K562 (cell line): ENCODE results near the gene HDAC9. TPM values are rescaled to one million over a fixed set of nuclear protein-coding genes. Genes with fewer than 3 reads are reported as not detected.

Source experiments
- ATAC-seq: fragments of 200-7000 bp; cut with Tn5 transposase; 3 replicates; pipeline ENCODE4 v1.9.1; 2020; ENCODE audit warnings: moderate library complexity
- BruUV-seq: library from RNA; stranded (reverse); fragments of 400-500 nt; replicated peaks from 2 replicates; lab custom pipeline; 2021; lab: Mats Ljungman, UMichigan
- CTCF ChIA-PET: fragments of 300-600 bp; formaldehyde crosslinking; extraction: SDS; loops from one replicate; lab custom pipeline; 2021; ENCODE audit warnings: low intra/inter-chr PET ratio; lab: Yijun Ruan, JAX
- POLR2A ChIA-PET: fragments of 300-600, 350-650 bp; sonication (Branson Sonifier 250); formaldehyde crosslinking; extraction: SDS; loops from one replicate; lab custom pipeline; 2021; ENCODE audit warnings: antibody characterized with exemption, inconsistent platforms; lab: Yijun Ruan, JAX
- DNase-seq, 4 experiments: peaks; one replicate each; pipeline versions ENCODE4 v3.0.0 to v3.0.0-alpha.2; 2011 to 2018; ENCODE audit warnings: low spot score in 3 of 4, mixed read lengths in 3 of 4; ENCODE audit errors: extremely low read depth in 1 of 4
- FAIRE-seq: peaks from 2 replicates; lab custom pipeline; 2011; peaks lifted over from hg19 to GRCh38; lab: Jason Lieb, UNC
- H2AFZ ChIP-seq: 2 replicates; pipeline ENCODE4 v1.6.0; 2011; ENCODE audit warnings: low read depth, low read length, control low read depth, inconsistent platforms
- H3K27ac ChIP-seq: fragments of 200-600 bp; 3 replicates; pipeline ENCODE4 v1.8.0; 2011; ENCODE audit warnings: low read depth, mild to moderate bottlenecking, control low read depth, inconsistent platforms, low read length, moderate library complexity, mixed read lengths; ENCODE audit errors: extremely low read depth
- H3K27me3 ChIP-seq, 2 experiments: fragments of 300-600 bp in 1 of 2; 2 replicates in 1 of 2; 3 replicates in 1 of 2; pipeline versions ENCODE4 v1.6.0 to v1.8.0; 2011; ENCODE audit warnings: inconsistent platforms in 2 of 2, low read length in 2 of 2, mild to moderate bottlenecking in 1 of 2, mixed read lengths in 1 of 2, moderate library complexity in 1 of 2; ENCODE audit not compliant: control insufficient read depth in 2 of 2, insufficient read depth in 2 of 2
- H3K36me3 ChIP-seq: fragments of 300-600 bp; 3 replicates; pipeline ENCODE4 v1.8.0; 2011; ENCODE audit warnings: mild to moderate bottlenecking, low read length, inconsistent platforms; ENCODE audit not compliant: control insufficient read depth, insufficient read depth
- H3K4me1 ChIP-seq, 2 experiments: fragments of 200-600 bp in 1 of 2; replicated peaks in 1 of 2; 2 replicates in 1 of 2; 3 replicates in 1 of 2; pipeline versions ENCODE4 v1.5.1 to v1.8.0; 2011; ENCODE audit warnings: inconsistent platforms in 2 of 2, low read length in 2 of 2, mild to moderate bottlenecking in 1 of 2, mixed read lengths in 1 of 2, moderate library complexity in 1 of 2; ENCODE audit not compliant: control insufficient read depth in 2 of 2, insufficient read depth in 2 of 2
- H3K4me2 ChIP-seq: 2 replicates; pipeline ENCODE4 v1.6.1; 2011; ENCODE audit warnings: low read length, control low read depth, inconsistent platforms, mixed read lengths; ENCODE audit not compliant: insufficient read depth
- H3K4me3 ChIP-seq: fragments of 200-600 bp; sonication (generic), shearing (Covaris generic); 2 replicates; pipeline ENCODE4 v1.5.1; 2016; ENCODE audit warnings: control low read depth, inconsistent platforms
- H3K79me2 ChIP-seq: fragments of 200-600 bp; 3 replicates; pipeline ENCODE4 v1.8.0; 2011; ENCODE audit warnings: low read length, inconsistent platforms; ENCODE audit not compliant: control insufficient read depth, insufficient read depth
- H3K9ac ChIP-seq, 2 experiments: 2 replicates each; pipeline versions ENCODE4 v1.6.0 to v1.6.1; 2011; ENCODE audit warnings: low read depth in 2 of 2, low read length in 2 of 2, control low read depth in 1 of 2, inconsistent platforms in 1 of 2, mild to moderate bottlenecking in 1 of 2, mixed read lengths in 1 of 2; ENCODE audit not compliant: insufficient read depth in 1 of 2
- H3K9me1 ChIP-seq: one replicate; pipeline ENCODE4 v1.6.0; 2011; ENCODE audit warnings: inconsistent platforms, mild to moderate bottlenecking, low read length, moderate library complexity; ENCODE audit not compliant: control insufficient read depth, insufficient read depth
- H3K9me3 ChIP-seq: replicated peaks from 2 replicates; pipeline ENCODE4 v1.5.1; 2011; ENCODE audit warnings: low read depth, low read length, inconsistent platforms; ENCODE audit not compliant: control insufficient read depth, insufficient read depth
- H4K20me1 ChIP-seq: replicated peaks from 2 replicates; pipeline ENCODE4 v1.6.1; 2011; ENCODE audit warnings: low read length, inconsistent platforms, mixed read lengths; ENCODE audit not compliant: control insufficient read depth, insufficient read depth
- BCL6 ChIP-seq: fragments of 250-450 bp; sonication (Bioruptor Pico); IDR thresholded peaks from 2 replicates; pipeline ENCODE4 v1.4.0; 2020
- CHD1 ChIP-seq: fragments of 200-600 bp; sonication (generic); IDR thresholded peaks from one replicate; pipeline ENCODE4 v1.6.1; 2012; ENCODE audit warnings: mild to moderate bottlenecking, moderate library complexity, low read length, inconsistent platforms
- CXXC5 ChIP-seq: fragments of 250-450 bp; sonication (Bioruptor Pico); IDR thresholded peaks from 2 replicates; pipeline ENCODE4 v1.8.0; 2022; ENCODE audit warnings: inconsistent platforms, mild to moderate bottlenecking, moderate library complexity
- DNMT1 ChIP-seq: fragments of 450-650 bp; IDR thresholded peaks from 2 replicates; pipeline ENCODE4 v1.6.1; 2016; ENCODE audit warnings: antibody characterized with exemption, mild to moderate bottlenecking
- HNRNPK ChIP-seq: fragments of 200-400 bp; formaldehyde crosslinking; IDR thresholded peaks from one replicate; pipeline ENCODE4 v1.6.1; 2018; ENCODE audit warnings: mild to moderate bottlenecking, low read depth, low read length; ENCODE audit not compliant: poor library complexity, severe bottlenecking
- MTF1 ChIP-seq: fragments of 250-450 bp; sonication (Bioruptor Pico); IDR thresholded peaks from 2 replicates; pipeline ENCODE4 v1.9.0; 2021; ENCODE audit warnings: moderate library complexity, mild to moderate bottlenecking, inconsistent platforms, borderline replicate concordance
- PHB2 ChIP-seq: fragments of 450-650 bp; IDR thresholded peaks from 2 replicates; pipeline ENCODE4 v1.6.1; 2017; ENCODE audit warnings: low read depth
- POLR2B ChIP-seq: fragments of 450-650 bp; IDR thresholded peaks from 2 replicates; pipeline ENCODE4 v1.6.1; 2018; ENCODE audit warnings: low read depth; ENCODE audit not compliant: partially characterized antibody
- ZNF507 ChIP-seq: conservative IDR thresholded peaks from 2 replicates; pipeline ENCODE4 v1.6.1; 2017; ENCODE audit warnings: missing genetic modification characterization, missing compliant biosample characterization
- ZNF584 ChIP-seq: fragments of 200-800 bp; sonication (Bioruptor generic); IDR thresholded peaks from 2 replicates; pipeline ENCODE4 v1.6.1; 2016; ENCODE audit warnings: low read depth, mild to moderate bottlenecking, missing genetic modification characterization, missing compliant biosample characterization
- ZNF586 ChIP-seq: fragments of 450-650 bp; formaldehyde crosslinking; conservative IDR thresholded peaks from 2 replicates; pipeline ENCODE4 v1.4.0; 2020; ENCODE audit warnings: mild to moderate bottlenecking, moderate library complexity
- ZNF766 ChIP-seq: fragments of 200-800 bp; sonication (Bioruptor generic); conservative IDR thresholded peaks from 2 replicates; pipeline ENCODE4 v1.6.1; 2016; ENCODE audit warnings: missing genetic modification characterization, missing compliant biosample characterization
- ZNF778 ChIP-seq: fragments of 450-650 bp; formaldehyde crosslinking; IDR thresholded peaks from 2 replicates; pipeline ENCODE4 v1.4.0; 2020; ENCODE audit warnings: mild to moderate bottlenecking, moderate library complexity
- ZNF780A ChIP-seq: fragments of 250-450 bp; sonication (Bioruptor Pico); IDR thresholded peaks from 2 replicates; pipeline ENCODE4 v1.5.0; 2021; ENCODE audit warnings: mild to moderate bottlenecking
- WGBS: fragments of 100-300 bp; shearing (Covaris generic); methylation state at CpG from one replicate; pipeline ENCODE4 v1.1.6; 2016; ENCODE audit warnings: low coverage, mixed read lengths; ENCODE audit not compliant: insufficient coverage; ENCODE audit errors: missing lambda C conversion rate; 5-methylcytosine and 5-hydroxymethylcytosine counted together
- in situ Hi-C: fragments of 300-500 bp; cut with MboI; formaldehyde crosslinking; loops from 4 replicates; pipeline ENCODE4 v1.15.0; 2018; ENCODE audit warnings: inconsistent platforms, mixed read lengths
- intact Hi-C: fragments of 100-400 bp; cut with micrococcal nuclease; formaldehyde crosslinking; loops from 2 replicates; pipeline ENCODE4 v1.14.2; 2022
- polyA plus RNA-seq, 8 experiments: library from polyadenylated mRNA; depleted of rRNA in 4 of 8; stranded (reverse) in 5 of 8; unstranded in 3 of 8; fragments of >200 nt; fragmentation: Nextera tagmentation in 2 of 8; fragmentation: Illumina TruSeq in 1 of 8; extraction: Ambion mirVana in 2 of 8; extraction: Trizol in 1 of 8; gene quantifications; 2 replicates each; pipeline versions ENCODE4 v1.2.1 to v1.2.3, GENCODE V29; 2011 to 2014; ENCODE audit warnings: inconsistent platforms in 1 of 8, missing spikeins in 1 of 8
- total RNA-seq, 7 experiments: library from RNA; depleted of rRNA in 6 of 7; stranded (reverse); fragments of >200 nt in 6 of 7; fragmentation: Illumina TruSeq in 2 of 7; extraction: Trizol in 2 of 7; gene quantifications; 2 replicates each; pipeline versions ENCODE4 v1.2.1 to v1.2.3, GENCODE V29; 2011 to 2021; ENCODE audit warnings: low replicate concordance in 1 of 7
- TF ChIP-seq, protein P1 (sequence below): fragments of 450-650 bp; IDR thresholded peaks from 2 replicates; pipeline ENCODE4 v1.6.1; 2016; ENCODE audit warnings: low read depth, mild to moderate bottlenecking, moderate library complexity
- TF ChIP-seq, protein P2 (sequence below): fragments of 200-800 bp; sonication (Bioruptor generic); IDR thresholded peaks from 2 replicates; pipeline ENCODE4 v1.6.1; 2017; ENCODE audit warnings: missing genetic modification characterization, missing compliant biosample characterization
- TF ChIP-seq, protein P3 (sequence below): fragments of 450-650 bp; IDR thresholded peaks from 2 replicates; pipeline ENCODE4 v1.6.1; 2016
- TF ChIP-seq, protein P4 (sequence below), 2 experiments: fragments of 450-650 bp; IDR thresholded peaks; 2 replicates each; pipeline ENCODE4 v1.6.1; 2018; ENCODE audit warnings: mild to moderate bottlenecking in 2 of 2, low read depth in 1 of 2; ENCODE audit not compliant: partially characterized antibody in 2 of 2

Gene HDAC9
- total and polyA plus RNA-seq, 9 of the 15 experiments (the other 6 are each of a cell fraction or from before 2014, with no cell fraction given) = 0.08 to 0.91 (median 0.33) TPM

DNA sequence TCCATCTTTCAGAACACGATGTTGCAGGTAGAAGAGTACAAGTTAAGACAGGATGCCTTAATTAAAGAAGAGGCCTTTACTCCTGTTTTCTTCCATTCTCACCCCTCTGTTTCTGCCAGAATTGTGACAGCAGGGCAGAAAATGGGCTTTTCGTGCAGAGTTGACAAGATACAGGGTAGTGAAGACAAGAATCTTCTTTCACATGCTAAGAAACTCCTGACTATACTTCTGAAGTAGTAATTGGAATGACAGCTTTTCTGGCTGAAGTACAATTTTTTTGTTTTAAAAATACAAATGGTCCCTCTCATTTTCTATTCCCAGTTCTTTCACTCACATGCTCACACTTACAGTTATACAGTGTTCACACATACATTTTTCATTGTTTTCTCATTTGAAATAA, 22.1 kb downstream of the HDAC9 start:
- Histone ChIP-seq H3K4me2 (no peak overlapping the region), H3K79me2 (no peaks in the 10 kb centered on the region), H3K9ac (no peak overlapping the region), H2AFZ (no peak overlapping the region), H3K9me3 (no peaks in the 10 kb centered on the region), H3K4me1 (no peaks in the 10 kb centered on the region), H3K27ac (no peak overlapping the region), H4K20me1 (no peaks in the 10 kb centered on the region), H3K36me3 (no peaks in the 10 kb centered on the region), H3K27me3 (no peaks in the 10 kb centered on the region), H3K4me3 (no peak overlapping the region), H3K9me1 (no peaks in the 10 kb centered on the region)
- no TSS peak for BruUV-seq
- ATAC-seq = no peak
- ChIA-PET CTCF (no interaction called here), POLR2A (no interaction called here)
- FAIRE-seq = no peak
- in situ Hi-C loops (no loop called here), intact Hi-C loops (no loop called here)
- DNase-seq = no peak
- WGBS = 0% methylated on average over 2 of the region's 2 CpGs
- TF ChIP-seq, protein P1, sequence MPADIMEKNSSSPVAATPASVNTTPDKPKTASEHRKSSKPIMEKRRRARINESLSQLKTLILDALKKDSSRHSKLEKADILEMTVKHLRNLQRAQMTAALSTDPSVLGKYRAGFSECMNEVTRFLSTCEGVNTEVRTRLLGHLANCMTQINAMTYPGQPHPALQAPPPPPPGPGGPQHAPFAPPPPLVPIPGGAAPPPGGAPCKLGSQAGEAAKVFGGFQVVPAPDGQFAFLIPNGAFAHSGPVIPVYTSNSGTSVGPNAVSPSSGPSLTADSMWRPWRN = no peak
- TF ChIP-seq ZNF780A (CRISPR knock-in tag) (no peak), ZNF778 (CRISPR knock-in tag) (no peak), HNRNPK (no peak), ZNF766 (CRISPR knock-in tag) (no peak), PHB2 (no peak), ZNF586 (no peak), MTF1 (CRISPR knock-in tag) (no peak), CHD1 (no peak), POLR2B (no peak), CXXC5 (no peak), ZNF507 (tag) (no peak), DNMT1 (no peak), BCL6 (CRISPR knock-in tag) (no peak), ZNF584 (CRISPR knock-in tag) (no peak)
- TF ChIP-seq, protein P2, sequence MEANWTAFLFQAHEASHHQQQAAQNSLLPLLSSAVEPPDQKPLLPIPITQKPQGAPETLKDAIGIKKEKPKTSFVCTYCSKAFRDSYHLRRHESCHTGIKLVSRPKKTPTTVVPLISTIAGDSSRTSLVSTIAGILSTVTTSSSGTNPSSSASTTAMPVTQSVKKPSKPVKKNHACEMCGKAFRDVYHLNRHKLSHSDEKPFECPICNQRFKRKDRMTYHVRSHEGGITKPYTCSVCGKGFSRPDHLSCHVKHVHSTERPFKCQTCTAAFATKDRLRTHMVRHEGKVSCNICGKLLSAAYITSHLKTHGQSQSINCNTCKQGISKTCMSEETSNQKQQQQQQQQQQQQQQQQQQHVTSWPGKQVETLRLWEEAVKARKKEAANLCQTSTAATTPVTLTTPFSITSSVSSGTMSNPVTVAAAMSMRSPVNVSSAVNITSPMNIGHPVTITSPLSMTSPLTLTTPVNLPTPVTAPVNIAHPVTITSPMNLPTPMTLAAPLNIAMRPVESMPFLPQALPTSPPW (CRISPR knock-in tag) = no peak
- TF ChIP-seq, protein P3, sequence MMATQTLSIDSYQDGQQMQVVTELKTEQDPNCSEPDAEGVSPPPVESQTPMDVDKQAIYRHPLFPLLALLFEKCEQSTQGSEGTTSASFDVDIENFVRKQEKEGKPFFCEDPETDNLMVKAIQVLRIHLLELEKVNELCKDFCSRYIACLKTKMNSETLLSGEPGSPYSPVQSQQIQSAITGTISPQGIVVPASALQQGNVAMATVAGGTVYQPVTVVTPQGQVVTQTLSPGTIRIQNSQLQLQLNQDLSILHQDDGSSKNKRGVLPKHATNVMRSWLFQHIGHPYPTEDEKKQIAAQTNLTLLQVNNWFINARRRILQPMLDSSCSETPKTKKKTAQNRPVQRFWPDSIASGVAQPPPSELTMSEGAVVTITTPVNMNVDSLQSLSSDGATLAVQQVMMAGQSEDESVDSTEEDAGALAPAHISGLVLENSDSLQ = no peak
- TF ChIP-seq, protein P4, sequence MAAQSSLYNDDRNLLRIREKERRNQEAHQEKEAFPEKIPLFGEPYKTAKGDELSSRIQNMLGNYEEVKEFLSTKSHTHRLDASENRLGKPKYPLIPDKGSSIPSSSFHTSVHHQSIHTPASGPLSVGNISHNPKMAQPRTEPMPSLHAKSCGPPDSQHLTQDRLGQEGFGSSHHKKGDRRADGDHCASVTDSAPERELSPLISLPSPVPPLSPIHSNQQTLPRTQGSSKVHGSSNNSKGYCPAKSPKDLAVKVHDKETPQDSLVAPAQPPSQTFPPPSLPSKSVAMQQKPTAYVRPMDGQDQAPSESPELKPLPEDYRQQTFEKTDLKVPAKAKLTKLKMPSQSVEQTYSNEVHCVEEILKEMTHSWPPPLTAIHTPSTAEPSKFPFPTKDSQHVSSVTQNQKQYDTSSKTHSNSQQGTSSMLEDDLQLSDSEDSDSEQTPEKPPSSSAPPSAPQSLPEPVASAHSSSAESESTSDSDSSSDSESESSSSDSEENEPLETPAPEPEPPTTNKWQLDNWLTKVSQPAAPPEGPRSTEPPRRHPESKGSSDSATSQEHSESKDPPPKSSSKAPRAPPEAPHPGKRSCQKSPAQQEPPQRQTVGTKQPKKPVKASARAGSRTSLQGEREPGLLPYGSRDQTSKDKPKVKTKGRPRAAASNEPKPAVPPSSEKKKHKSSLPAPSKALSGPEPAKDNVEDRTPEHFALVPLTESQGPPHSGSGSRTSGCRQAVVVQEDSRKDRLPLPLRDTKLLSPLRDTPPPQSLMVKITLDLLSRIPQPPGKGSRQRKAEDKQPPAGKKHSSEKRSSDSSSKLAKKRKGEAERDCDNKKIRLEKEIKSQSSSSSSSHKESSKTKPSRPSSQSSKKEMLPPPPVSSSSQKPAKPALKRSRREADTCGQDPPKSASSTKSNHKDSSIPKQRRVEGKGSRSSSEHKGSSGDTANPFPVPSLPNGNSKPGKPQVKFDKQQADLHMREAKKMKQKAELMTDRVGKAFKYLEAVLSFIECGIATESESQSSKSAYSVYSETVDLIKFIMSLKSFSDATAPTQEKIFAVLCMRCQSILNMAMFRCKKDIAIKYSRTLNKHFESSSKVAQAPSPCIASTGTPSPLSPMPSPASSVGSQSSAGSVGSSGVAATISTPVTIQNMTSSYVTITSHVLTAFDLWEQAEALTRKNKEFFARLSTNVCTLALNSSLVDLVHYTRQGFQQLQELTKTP (IDR thresholded peaks at IDR 0.05; ENCODE audit: low read depth in 1 of 2, partially characterized antibody in 2 of 2) = no peak
